Sigmoid colon (tissue), 4 donors: ENCODE results near the gene TBCK.

Experiments used
- EP300 ChIP-seq, 4 donors: sonication (generic); formaldehyde crosslinking; IDR thresholded peaks; one replicate each; pipeline ENCODE4 v1.6.1; 2017; ENCODE audit warnings: antibody characterized with exemption in 4 of 4
- POLR2A ChIP-seq, 2 donors: fragments of 450-650 bp; IDR thresholded peaks; one replicate each; pipeline ENCODE4 v1.6.1; 2016; ENCODE audit warnings: antibody characterized with exemption in 2 of 2, mild to moderate bottlenecking in 2 of 2, moderate library complexity in 2 of 2
- TF ChIP-seq, protein P1 (sequence below), 4 experiments: fragments of 450-650 bp in 3 of 4; fragments of 200-600 bp in 1 of 4; IDR thresholded peaks; one replicate each; pipeline ENCODE4 v1.5.1; 2016 to 2019; ENCODE audit warnings: antibody characterized with exemption in 4 of 4, mild to moderate bottlenecking in 3 of 4, moderate library complexity in 2 of 4

DNA sequence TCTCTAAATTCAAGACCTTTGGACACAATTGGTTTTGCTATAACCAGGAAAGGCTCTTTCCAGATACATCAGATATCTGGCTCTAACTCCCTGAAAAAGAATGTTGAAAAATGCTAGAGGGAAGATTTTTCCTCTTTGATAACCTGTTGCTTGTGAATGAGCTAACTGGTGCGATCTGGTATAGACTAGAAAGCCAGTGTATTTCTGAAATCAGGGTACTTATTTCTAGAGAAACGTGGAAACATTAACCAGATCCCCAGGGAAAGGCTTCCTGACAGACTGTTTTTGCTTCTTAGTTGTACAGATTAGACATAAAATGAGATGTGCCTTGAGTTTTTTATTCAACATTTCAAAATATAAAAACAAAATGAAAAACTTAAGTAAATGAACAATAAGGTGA is 313.0 kb downstream of the TBCK start:
- TF ChIP-seq, protein P1, sequence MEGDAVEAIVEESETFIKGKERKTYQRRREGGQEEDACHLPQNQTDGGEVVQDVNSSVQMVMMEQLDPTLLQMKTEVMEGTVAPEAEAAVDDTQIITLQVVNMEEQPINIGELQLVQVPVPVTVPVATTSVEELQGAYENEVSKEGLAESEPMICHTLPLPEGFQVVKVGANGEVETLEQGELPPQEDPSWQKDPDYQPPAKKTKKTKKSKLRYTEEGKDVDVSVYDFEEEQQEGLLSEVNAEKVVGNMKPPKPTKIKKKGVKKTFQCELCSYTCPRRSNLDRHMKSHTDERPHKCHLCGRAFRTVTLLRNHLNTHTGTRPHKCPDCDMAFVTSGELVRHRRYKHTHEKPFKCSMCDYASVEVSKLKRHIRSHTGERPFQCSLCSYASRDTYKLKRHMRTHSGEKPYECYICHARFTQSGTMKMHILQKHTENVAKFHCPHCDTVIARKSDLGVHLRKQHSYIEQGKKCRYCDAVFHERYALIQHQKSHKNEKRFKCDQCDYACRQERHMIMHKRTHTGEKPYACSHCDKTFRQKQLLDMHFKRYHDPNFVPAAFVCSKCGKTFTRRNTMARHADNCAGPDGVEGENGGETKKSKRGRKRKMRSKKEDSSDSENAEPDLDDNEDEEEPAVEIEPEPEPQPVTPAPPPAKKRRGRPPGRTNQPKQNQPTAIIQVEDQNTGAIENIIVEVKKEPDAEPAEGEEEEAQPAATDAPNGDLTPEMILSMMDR (IDR thresholded peaks at IDR 0.05) = no peak
- TF ChIP-seq EP300 (IDR thresholded peaks at IDR 0.05) (no peak), POLR2A (IDR thresholded peaks at IDR 0.05) (no peak)
